Measurements from ENCODE around the gene LYPD3. TPM values are rescaled to one million over a fixed set of nuclear protein-coding genes. Genes with fewer than 3 reads are reported as not detected.
A peak's percentile ranks its signal among the peaks of the same experiment; 100 is the strongest.
"Not testable (repeated sequence)": the region's sequence is repeated elsewhere in the genome, so short reads cannot be mapped to it uniquely, and the experiment has no call there.

LYPD3 gene
- total RNA-seq (not detected in 2 replicates), polyA plus RNA-seq (0.37 and 0.52 TPM in 2 replicates), polyA minus RNA-seq (not detected in 2 replicates), Bru-seq, nascent RNA (percentile 9 among the genes with signal in this experiment), BruChase-seq, experiment 1, labeled RNA remaining after a 6-hour chase (not detected), BruChase-seq, experiment 2, labeled RNA remaining after a 2-hour chase (not detected)
- 0.13 and 0.23 TPM in 2 replicates for polyA plus RNA-seq (2011; cell fraction: cytosol; rRNA removed)
- polyA plus RNA-seq (2011; cell fraction: nucleus; rRNA removed) = 0.13 and 0.17 TPM in 2 replicates
- polyA plus RNA-seq (2012) = 0.19 and 0.53 TPM in 2 replicates
- polyA minus RNA-seq (2011; cell fraction: cytosol; rRNA and poly(A)+ RNA removed) = 5.9 TPM
- not detected in 2 replicates for polyA minus RNA-seq (2011; cell fraction: nucleus; rRNA and poly(A)+ RNA removed)
- long read RNA-seq, partial matches to known transcripts = 1 of 1 reads
- long read RNA-seq, other reads (novel, unspliced or antisense) = 0 of 1 reads

- H2AFZ ChIP-seq (ENCODE audit: low read depth, low read length) = peak within 1 kb of the TSS; percentile 98
- intact Hi-C loops (cut with micrococcal nuclease) = no loop called here
These were observed at the start of gene LYPD3 for GRCh38 chr19:43465468-43466120. Gene LYPD3, minus strand, starts transcription at chr19:43465608. Its CDS starts 37 bp downstream, at chr19:43465571.

DNA sequence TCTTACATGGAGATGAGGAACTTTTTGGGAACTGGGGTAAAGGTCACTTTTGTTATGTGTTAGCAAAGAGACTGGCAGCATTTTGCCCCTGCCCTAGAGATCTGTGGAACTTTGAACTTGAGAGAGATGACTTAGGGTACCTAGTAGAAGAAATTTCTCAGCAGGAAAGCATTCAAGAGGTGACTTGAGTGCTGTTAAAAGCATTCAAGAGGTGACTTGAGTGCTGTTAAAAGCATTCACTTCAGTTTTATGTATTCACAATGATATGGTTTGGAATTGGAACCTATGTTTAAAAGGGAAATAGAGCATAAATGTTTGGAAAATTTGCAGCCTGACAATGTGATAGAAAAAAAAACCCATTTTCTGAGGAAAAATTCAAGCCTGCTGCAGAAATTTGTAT is 47.0 kb upstream of the LYPD3 start:
- POLR2A ChIA-PET; H3K9ac ChIP-seq (replicated peaks; ENCODE audit: extremely low read depth, insufficient read depth, low read length); H3K79me2 ChIP-seq (ENCODE audit: control insufficient read depth, insufficient read depth, low read length); FAIRE-seq; H4K20me1 ChIP-seq (replicated peaks; ENCODE audit: control insufficient read depth, extremely low read depth, insufficient read depth, low read length); DNase-seq (ENCODE audit: low read depth, low spot score); H3K4me3 ChIP-seq (replicated peaks in 1 of 3; ENCODE audit: insufficient read depth in 1 of 3, low read depth in 1 of 3, low read length in 3 of 3); H3K27ac ChIP-seq (ENCODE audit: insufficient read depth, low read depth, low read length); BruUV-seq (replicated peaks); intact Hi-C loops (cut with micrococcal nuclease); H3K9me3 ChIP-seq (replicated peaks; ENCODE audit: control insufficient read depth, insufficient read depth, low read length); H3K4me1 ChIP-seq (ENCODE audit: control insufficient read depth, extremely low read depth, insufficient read depth, low read length); H3K9me1 ChIP-seq (replicated peaks; ENCODE audit: control insufficient read depth, extremely low read depth, insufficient read depth, low read length); H3K27me3 ChIP-seq (ENCODE audit: control insufficient read depth in 2 of 2, insufficient read depth in 2 of 2, low read length in 2 of 2); H2AFZ ChIP-seq (ENCODE audit: low read depth, low read length); CTCF ChIA-PET; H3K4me2 ChIP-seq (ENCODE audit: insufficient read depth, low read length); dilution Hi-C loops (cut with MboI; ENCODE audit: extremely low pct_ligation_motif_present, low sequenced_read_pairs): not testable (repeated sequence)
- H3K36me3 ChIP-seq (ENCODE audit: control insufficient read depth in 2 of 2, extremely low read depth in 1 of 2, insufficient read depth in 2 of 2, low read length in 2 of 2) = peaks cover 0 to 11% of the 10 kb centered on the region in 2 experiments

More at GRCh38 chr19:43465468-43466120, at the start of gene LYPD3:
- no TSS peak for BruUV-seq (replicated peaks)
- H3K9me1 ChIP-seq (replicated peaks; ENCODE audit: control insufficient read depth, extremely low read depth, insufficient read depth, low read length) = no peaks in the 10 kb centered on the region
- H3K4me2 ChIP-seq (ENCODE audit: insufficient read depth, low read length) = no peak within 1 kb of the TSS
- H3K4me1 ChIP-seq (ENCODE audit: control insufficient read depth, extremely low read depth, insufficient read depth, low read length) = peaks cover 23% of the 10 kb centered on the region
- no peaks in the 10 kb centered on the region for H3K79me2 ChIP-seq (ENCODE audit: control insufficient read depth, insufficient read depth, low read length)
- dilution Hi-C loops (cut with MboI; ENCODE audit: extremely low pct_ligation_motif_present, low sequenced_read_pairs) = no loop called here
- no peak within 1 kb of the TSS for H3K27ac ChIP-seq (ENCODE audit: insufficient read depth, low read depth, low read length)
- H3K9me3 ChIP-seq (replicated peaks; ENCODE audit: control insufficient read depth, insufficient read depth, low read length) = no peaks in the 10 kb centered on the region
- ChIA-PET POLR2A (no interaction called here), CTCF (interaction anchor here (1.2 kb wide), 1 partner anchor 18 kb away, joined by 3 read pairs; no protein-coding TSS in a partner anchor)
- H3K36me3 ChIP-seq (ENCODE audit: control insufficient read depth in 2 of 2, extremely low read depth in 1 of 2, insufficient read depth in 2 of 2, low read length in 2 of 2) = no peaks in the 10 kb centered on the region
- TF ChIP-seq EZH2 (IDR thresholded peaks at IDR 0.05; ENCODE audit: borderline replicate concordance, low read depth, low read length, severe bottlenecking) = no peak
- TF ChIP-seq GATA2 (IDR thresholded peaks at IDR 0.05; ENCODE audit: insufficient read depth, insufficient read length, low read depth, low read length) = no peak
- no peak for TF ChIP-seq FOS (IDR thresholded peaks at IDR 0.05; ENCODE audit: borderline replicate concordance, insufficient read depth, low read length)
- TF ChIP-seq MYC (IDR thresholded peaks at IDR 0.05; ENCODE audit: low read depth, low read length) = no peak
- no peak for TF ChIP-seq MAX (IDR thresholded peaks at IDR 0.05; ENCODE audit: insufficient read depth, insufficient read length)
- no peak for TF ChIP-seq POLR2AphosphoS5 (IDR thresholded peaks at IDR 0.05; ENCODE audit: insufficient read depth, low read depth, low read length)
- TF ChIP-seq JUN (IDR thresholded peaks at IDR 0.05; ENCODE audit: borderline replicate concordance, insufficient read depth, insufficient read length, low read depth) = no peak
- no peak for TF ChIP-seq CTCF (IDR thresholded peaks at IDR 0.05; ENCODE audit: extremely low read depth in 1 of 2, insufficient read depth in 1 of 2, low read depth in 1 of 2, low read length in 2 of 2)
- no peak for TF ChIP-seq POLR2A (IDR thresholded peaks at IDR 0.05; ENCODE audit: low read depth, low read length)
- no peak within 1 kb of the TSS for H3K9ac ChIP-seq (replicated peaks; ENCODE audit: extremely low read depth, insufficient read depth, low read length)
- no peak for DNase-seq (ENCODE audit: low read depth, low spot score)
- H3K4me3 ChIP-seq (replicated peaks in 1 of 3; ENCODE audit: insufficient read depth in 1 of 3, low read depth in 1 of 3, low read length in 3 of 3) = no peak within 1 kb of the TSS
- no peaks in the 10 kb centered on the region for H4K20me1 ChIP-seq (replicated peaks; ENCODE audit: control insufficient read depth, extremely low read depth, insufficient read depth, low read length)
- no peaks in the 10 kb centered on the region for H3K27me3 ChIP-seq (ENCODE audit: control insufficient read depth in 2 of 2, insufficient read depth in 2 of 2, low read length in 2 of 2)
- FAIRE-seq = no peak

All from endothelial cell of umbilical vein (primary cell).